ENCODE results near the gene FLVCR2. TPM values are rescaled to one million over a fixed set of nuclear protein-coding genes. Genes with fewer than 3 reads are reported as not detected.

Gene FLVCR2
- total RNA-seq, 1 experiment from 2014 or later = 1.8 TPM

- ChIA-PET POLR2A (ENCODE audit: unreplicated experiment) (no interaction called here), CTCF (no interaction called here)
- Histone ChIP-seq H3K79me2 (ENCODE audit: low read length) (no peaks in the 10 kb centered on the region), H3K9ac (ENCODE audit: low read length) (no peak overlapping the region), H2AFZ (ENCODE audit: low read length) (no peak overlapping the region), H3K4me3 (ENCODE audit: low read length) (no peak overlapping the region), H3K4me2 (ENCODE audit: low read length) (no peak overlapping the region), H3K9me2 (replicated peaks; ENCODE audit: low read length) (no peaks in the 10 kb centered on the region), H3K27me3 (ENCODE audit: low read length) (no peaks in the 10 kb centered on the region), H3K36me3 (ENCODE audit: low read depth, low read length) (no peaks in the 10 kb centered on the region), H3F3A (ENCODE audit: low read length, unreplicated experiment) (no peaks in the 10 kb centered on the region), H3K27ac (ENCODE audit: low read length) (no peak overlapping the region), H4K20me1 (ENCODE audit: low read length) (no peaks in the 10 kb centered on the region), H3K9me3 (ENCODE audit: low read length) (no peaks in the 10 kb centered on the region), H3K4me1 (ENCODE audit: insufficient read depth, low read length) (peaks cover 19% of the 10 kb centered on the region)
- no TSS peak for BruUV-seq (replicated peaks)
- no peak for TF ChIP-seq EZH2phosphoT487 (IDR thresholded peaks at IDR 0.05; ENCODE audit: borderline replicate concordance, low read length)
- no peak for TF ChIP-seq EZH2 (IDR thresholded peaks at IDR 0.05; ENCODE audit: low read length, unreplicated experiment)
- TF ChIP-seq CTCF (conservative IDR thresholded peaks at IDR 0.05; ENCODE audit: low read depth, low read length) = no peak
- intact Hi-C loops (cut with micrococcal nuclease) = no loop called here
- DNase-seq = no peak
- no peak for ATAC-seq
Observed at GRCh38 chr14:75565056-75565455, 13.4 kb upstream of the FLVCR2 start.

- Histone ChIP-seq H3K36me3 (ENCODE audit: low read depth, low read length) (no peaks in the 10 kb centered on the region), H3K4me2 (ENCODE audit: low read length) (peak overlapping the region; percentile 47; the same call in 1 of the 2 replicates), H3K9ac (ENCODE audit: low read length) (no peak overlapping the region), H4K20me1 (ENCODE audit: low read length) (no peaks in the 10 kb centered on the region), H2AFZ (ENCODE audit: low read length) (no peak overlapping the region), H3K4me1 (ENCODE audit: insufficient read depth, low read length) (peaks cover 11% of the 10 kb centered on the region), H3F3A (ENCODE audit: low read length, unreplicated experiment) (no peaks in the 10 kb centered on the region), H3K4me3 (ENCODE audit: low read length) (no peak overlapping the region), H3K79me2 (ENCODE audit: low read length) (no peaks in the 10 kb centered on the region), H3K9me2 (replicated peaks; ENCODE audit: low read length) (no peaks in the 10 kb centered on the region), H3K27me3 (ENCODE audit: low read length) (no peaks in the 10 kb centered on the region), H3K27ac (ENCODE audit: low read length) (no peak overlapping the region), H3K9me3 (ENCODE audit: low read length) (no peaks in the 10 kb centered on the region)
- POLR2A ChIA-PET (ENCODE audit: unreplicated experiment) = no interaction called here
- DNase-seq (peak; percentile 65), ATAC-seq (peak; percentile 64)
- TF ChIP-seq CTCF (conservative IDR thresholded peaks at IDR 0.05; ENCODE audit: low read depth, low read length) (peak; percentile 36), EZH2 (IDR thresholded peaks at IDR 0.05; ENCODE audit: low read length, unreplicated experiment) (no peak)
- no TSS peak for BruUV-seq (replicated peaks)
- intact Hi-C loops (cut with micrococcal nuclease) = no loop called here
- CTCF ChIA-PET = interaction anchor here (0.5 kb wide), 1 partner anchor 269 kb away, joined by 7 read pairs; no protein-coding TSS in a partner anchor
Observed at GRCh38 chr14:75566321-75566720, 12.1 kb upstream of the FLVCR2 start.

DNA sequence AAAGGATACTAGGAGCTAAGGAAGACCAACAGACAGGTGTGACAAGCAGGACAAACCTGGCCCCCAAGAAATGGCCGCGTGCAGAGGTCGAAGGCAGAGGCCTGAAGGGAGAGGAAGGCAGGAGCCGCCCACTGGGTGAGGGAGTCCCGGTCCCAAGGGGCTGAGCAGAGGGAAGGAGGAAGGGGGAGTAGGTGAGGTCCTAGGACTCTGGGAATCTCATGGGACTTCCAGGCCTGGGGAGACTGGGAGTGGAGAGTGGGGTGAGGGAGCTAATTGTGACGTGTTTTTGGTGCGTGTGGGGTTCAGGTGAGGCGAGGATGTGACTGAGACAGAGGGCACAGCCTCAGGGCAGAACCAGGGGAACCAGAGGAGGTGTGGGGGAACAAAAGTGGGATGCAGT is 11.7 kb upstream of the FLVCR2 start:
- Histone ChIP-seq H3K79me2 (ENCODE audit: low read length) (no peaks in the 10 kb centered on the region), H4K20me1 (ENCODE audit: low read length) (no peaks in the 10 kb centered on the region), H3K27me3 (ENCODE audit: low read length) (no peaks in the 10 kb centered on the region), H3F3A (ENCODE audit: low read length, unreplicated experiment) (no peaks in the 10 kb centered on the region), H3K4me1 (ENCODE audit: insufficient read depth, low read length) (peaks cover 11% of the 10 kb centered on the region), H3K9me3 (ENCODE audit: low read length) (no peaks in the 10 kb centered on the region), H3K4me2 (ENCODE audit: low read length) (no peak overlapping the region), H2AFZ (ENCODE audit: low read length) (no peak overlapping the region), H3K4me3 (ENCODE audit: low read length) (no peak overlapping the region), H3K9ac (ENCODE audit: low read length) (no peak overlapping the region), H3K27ac (ENCODE audit: low read length) (no peak overlapping the region), H3K36me3 (ENCODE audit: low read depth, low read length) (no peaks in the 10 kb centered on the region), H3K9me2 (replicated peaks; ENCODE audit: low read length) (no peaks in the 10 kb centered on the region)
- ChIA-PET CTCF (no interaction called here), POLR2A (ENCODE audit: unreplicated experiment) (no interaction called here)
- ATAC-seq (no peak), DNase-seq (no peak)
- no TSS peak for BruUV-seq (replicated peaks)
- TF ChIP-seq CTCF (conservative IDR thresholded peaks at IDR 0.05; ENCODE audit: low read depth, low read length) = no peak
- no peak for TF ChIP-seq EZH2 (IDR thresholded peaks at IDR 0.05; ENCODE audit: low read length, unreplicated experiment)
- intact Hi-C loops (cut with micrococcal nuclease) = no loop called here

Measured in PC-3 (cell line).